ENCODE data around the gene BMAL2.

BMAL2 gene

DNA sequence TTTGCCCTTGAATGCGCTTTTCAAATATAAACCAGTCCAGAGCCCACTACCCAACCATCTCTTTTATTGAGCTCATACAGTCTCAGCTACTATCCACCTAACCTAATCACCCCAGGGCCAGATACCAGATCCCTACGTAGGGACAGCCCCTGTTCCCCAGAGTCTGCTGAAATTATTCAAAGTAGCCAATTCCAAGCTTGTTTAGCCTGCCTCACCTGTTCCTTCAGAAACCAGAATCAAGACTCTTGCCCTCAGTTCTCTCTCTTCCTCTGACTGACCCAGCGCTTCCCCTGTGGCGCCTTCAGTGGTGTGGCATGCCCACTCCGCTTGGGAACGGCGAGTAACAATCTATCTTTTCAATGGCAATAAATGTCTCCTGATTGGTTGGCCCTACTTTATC is 18.8 kb downstream of the BMAL2 start:
- DNase-seq (ENCODE audit: extremely low read depth in 1 of 2, low read depth in 1 of 2) = no peak

DNA sequence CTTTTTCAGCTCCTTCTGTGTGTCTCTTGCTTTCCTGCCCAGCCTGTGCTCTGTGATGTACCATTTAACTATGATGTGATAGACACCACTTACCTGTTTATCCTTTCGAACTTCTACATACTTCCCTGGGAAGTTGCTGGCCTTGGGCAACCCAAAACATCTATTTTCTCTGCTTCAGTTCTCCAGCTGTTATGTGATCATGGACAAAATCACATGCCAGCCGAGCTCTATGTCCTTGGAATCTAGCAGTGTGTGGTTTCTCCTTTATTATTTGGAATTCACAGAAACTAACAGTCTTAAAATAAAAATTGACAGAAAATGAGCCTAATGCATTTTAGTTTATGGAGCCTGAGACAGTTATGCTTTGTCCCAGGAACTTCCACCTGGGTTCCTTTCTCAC is 22.9 kb downstream of the BMAL2 start:
- no peak for DNase-seq (ENCODE audit: extremely low read depth in 1 of 2, low read depth in 1 of 2)

DNA sequence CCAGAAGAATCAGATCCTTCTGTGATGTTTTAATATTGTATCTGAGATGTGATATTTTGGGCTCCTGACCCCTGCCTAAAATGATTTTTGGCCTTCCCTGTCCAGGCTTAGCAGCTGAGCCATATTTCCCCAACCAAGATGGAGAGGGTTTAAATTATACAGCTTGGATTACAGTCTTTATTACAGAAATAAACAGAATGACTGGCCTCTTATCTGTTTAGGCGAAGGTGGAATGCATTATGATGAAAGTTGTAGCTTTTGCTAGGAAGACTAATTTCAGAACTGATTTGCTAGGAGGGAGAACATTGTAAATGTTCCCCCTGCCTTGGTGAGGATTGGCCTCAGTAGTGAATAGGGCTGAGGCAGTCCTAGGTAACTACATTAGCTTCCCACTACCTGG is 23.3 kb downstream of the BMAL2 start:
- no peak for DNase-seq (ENCODE audit: extremely low read depth in 1 of 2, low read depth in 1 of 2)

DNA sequence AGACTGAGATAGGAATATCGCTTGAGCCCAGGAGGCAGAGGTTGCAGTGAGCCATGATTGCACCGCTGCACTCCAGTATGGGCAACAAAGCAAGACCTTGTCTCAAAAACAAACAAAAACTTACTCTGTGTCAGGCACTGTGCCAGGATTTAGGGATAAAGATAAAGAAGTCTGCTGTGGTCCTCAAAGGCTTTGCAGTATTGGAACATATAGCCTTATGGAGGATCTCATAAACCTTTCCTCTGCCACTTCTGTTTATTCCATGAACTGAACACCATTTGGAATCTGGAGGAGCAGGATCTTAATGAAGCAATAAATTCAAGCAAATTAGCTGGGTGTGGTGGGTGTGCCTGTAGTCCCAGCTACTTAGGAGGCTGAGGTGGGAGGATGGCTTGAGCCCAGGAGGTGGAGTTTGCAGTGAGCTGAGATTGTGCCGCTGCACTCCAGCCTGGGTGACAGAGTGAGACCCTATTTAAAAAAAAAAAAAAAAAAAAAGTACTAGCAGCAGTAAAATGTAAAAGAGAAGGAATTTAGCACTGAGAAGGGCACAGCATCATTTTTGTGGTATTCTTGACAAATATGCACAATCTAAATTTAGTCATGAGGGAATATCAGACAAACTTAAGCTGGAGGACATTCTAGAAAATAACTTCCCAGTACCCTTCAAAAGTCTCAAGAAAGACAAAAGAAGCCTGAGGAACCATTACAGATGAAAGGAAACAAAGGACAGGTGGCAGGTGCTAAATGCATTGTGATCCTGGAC is 27.1 kb downstream of the BMAL2 start:
- no peak for DNase-seq (ENCODE audit: extremely low read depth in 1 of 2, low read depth in 1 of 2)

DNA sequence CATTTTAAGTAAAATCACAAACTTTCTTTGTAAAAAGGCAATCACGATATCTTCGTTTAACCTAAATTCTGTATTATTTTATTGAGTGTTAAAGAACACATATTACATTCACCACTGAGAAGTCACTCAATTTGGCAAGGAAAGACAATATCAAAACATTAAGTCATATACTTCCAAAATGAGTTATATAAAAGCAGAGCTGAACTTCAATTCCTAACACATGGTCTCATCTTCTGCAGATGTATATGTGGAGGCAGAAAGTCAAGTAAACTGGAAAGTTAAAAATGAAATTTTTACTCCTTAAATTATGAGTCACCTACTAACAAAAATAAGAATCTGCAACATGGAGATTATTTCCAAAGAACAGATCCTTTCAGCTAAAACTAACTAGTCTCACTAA is 28.7 kb downstream of the BMAL2 start:
- no peak for DNase-seq (ENCODE audit: extremely low read depth in 1 of 2, low read depth in 1 of 2)

DNA sequence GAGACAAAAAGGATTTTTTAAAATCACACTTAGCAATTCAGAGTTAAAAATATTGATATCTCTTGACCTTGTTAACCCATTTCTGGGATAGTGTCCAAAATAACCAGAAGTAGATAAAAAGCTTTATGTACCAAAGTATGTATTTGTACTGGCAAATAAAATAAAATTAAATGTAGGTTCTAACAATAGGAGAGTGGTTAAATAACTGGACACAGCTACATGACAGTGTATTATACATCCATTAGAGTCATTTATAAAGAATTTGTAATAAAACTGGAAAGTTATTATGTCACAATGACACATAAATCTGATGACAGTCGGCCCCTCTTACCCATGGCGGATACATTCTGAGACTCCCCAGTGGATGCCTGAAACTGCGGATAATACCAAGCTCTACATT is 34.0 kb downstream of the BMAL2 start:
- DNase-seq (ENCODE audit: extremely low read depth in 1 of 2, low read depth in 1 of 2) = no peak

DNA sequence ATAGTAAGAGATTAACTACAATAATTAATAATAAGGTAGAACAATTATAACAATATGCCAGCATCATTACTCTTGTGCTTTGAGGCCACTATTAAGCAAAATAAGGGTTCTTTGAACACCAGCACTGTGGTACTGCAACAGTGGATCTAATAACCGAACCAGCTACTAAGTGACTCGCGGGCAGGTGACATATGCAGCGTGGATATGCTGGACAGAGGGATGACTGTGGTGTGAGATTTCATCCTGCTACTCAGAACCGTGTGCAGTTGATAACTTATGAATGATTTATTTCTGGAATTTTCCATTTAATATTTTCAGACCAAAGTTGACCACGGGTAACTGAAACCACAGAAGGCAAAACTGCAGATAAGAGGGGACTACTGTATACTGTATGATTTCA is 34.4 kb downstream of the BMAL2 start:
- no peak for DNase-seq (ENCODE audit: extremely low read depth in 1 of 2, low read depth in 1 of 2)

DNA sequence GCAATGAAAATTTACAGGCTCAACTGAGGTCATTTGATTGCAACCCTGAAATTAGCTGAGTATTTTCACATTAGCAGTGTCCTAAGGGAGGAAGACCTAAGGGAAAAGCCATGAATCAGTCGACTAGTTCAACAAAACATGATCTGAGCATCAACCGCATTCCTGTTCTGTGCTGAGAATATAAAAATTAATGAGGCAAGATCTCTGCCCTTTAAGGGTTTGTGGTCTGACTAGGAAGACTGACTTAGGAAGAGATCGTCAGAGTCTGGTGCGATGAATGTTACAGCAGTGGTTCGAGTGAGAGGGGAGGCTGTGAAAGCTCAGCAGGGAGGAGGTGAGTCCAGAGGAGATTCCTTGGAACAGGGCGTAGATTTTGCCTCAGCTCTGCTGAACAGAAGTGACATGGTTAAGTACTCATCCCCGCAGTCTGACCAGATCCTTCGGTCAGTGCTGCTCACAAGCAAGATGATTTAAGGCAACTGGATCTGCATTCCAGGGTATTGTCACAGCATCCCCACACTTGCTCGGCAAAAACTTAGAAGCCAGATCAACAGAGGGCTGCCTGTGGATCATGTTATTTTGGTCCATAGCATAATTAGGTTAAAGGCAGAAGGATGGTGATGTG is 49.6 kb downstream of the BMAL2 start:
- DNase-seq (ENCODE audit: extremely low read depth in 1 of 2, low read depth in 1 of 2) = no peak

All from activated CD8-positive, alpha-beta memory T cell treated with anti-CD3 and anti-CD28 coated beads for 1 hour (primary cell).